ENCODE data around the gene ACIN1. TPM values are rescaled to one million over a fixed set of nuclear protein-coding genes. Genes with fewer than 3 reads are reported as not detected.

Gene ACIN1
- total and polyA plus RNA-seq, 2 experiments from 2014 or later = 76.1 to 172 TPM

DNA sequence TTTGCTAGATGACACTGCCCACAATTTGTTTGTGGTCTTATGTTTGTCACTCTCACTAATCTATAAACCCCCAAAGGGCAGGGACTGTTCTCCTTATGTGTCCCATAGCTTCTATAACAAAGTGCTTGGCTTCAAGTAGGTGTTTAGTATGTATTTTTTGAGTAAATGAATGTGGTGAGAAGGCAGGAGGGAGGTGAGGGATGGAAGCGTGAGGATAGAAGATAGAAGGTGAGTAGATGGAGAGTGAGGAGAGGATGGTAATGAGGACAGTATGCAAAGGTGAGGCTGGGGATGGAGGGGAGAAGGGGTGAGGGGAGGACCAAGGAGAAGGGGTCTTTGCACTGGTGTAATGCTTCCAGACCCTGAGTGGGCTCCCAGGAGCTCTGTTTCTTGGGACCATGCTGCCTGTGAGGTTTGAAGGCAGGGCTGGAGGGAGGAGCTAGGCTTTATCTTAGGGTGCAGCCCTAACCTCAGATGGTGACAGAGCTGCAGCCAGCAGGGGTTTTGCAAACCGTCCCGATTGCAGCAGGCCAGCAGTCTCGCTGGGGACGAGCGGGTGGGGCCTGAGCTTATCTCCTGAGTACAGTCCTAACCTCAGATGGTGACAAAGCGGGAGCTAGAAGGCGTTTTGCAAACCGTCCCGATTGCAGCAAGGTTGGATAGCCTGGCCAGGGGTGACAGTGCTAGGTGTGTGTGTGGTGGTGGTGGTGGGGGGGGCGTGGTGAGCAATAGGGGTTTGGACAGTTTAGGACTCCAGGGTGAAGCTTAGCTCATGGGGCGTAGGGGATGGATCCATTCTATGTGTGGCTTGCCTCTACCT is 17.6 kb upstream of the ACIN1 start (continued):
- no peak for TF ChIP-seq JUNB (IDR thresholded peaks at IDR 0.05; ENCODE audit: unreplicated experiment)
- no peak for TF ChIP-seq REST (IDR thresholded peaks at IDR 0.05; ENCODE audit: unreplicated experiment)
- TF ChIP-seq ZNF462 (CRISPR knock-in tag; IDR thresholded peaks at IDR 0.05) = no peak

Data from GM23338 (cell line).